GM18873 (cell line): ENCODE data around the gene APOBEC4.

Source experiments
- ATAC-seq: cut with Tn5 transposase; IDR thresholded peaks from one replicate; pipeline ENCODE4 v1.9.1; 2021; ENCODE audit warnings: mild to moderate bottlenecking, moderate library complexity, moderate number of reproducible peaks; ENCODE audit not compliant: unreplicated experiment, low FRiP score

Gene APOBEC4

GRCh38 chr1:183675883-183676585 lies 22.9 kb upstream of the APOBEC4 start:
- ATAC-seq = no peak

- ATAC-seq = no peak
Measured at GRCh38 chr1:183675381-183675780, 22.3 kb upstream of the APOBEC4 start.

DNA sequence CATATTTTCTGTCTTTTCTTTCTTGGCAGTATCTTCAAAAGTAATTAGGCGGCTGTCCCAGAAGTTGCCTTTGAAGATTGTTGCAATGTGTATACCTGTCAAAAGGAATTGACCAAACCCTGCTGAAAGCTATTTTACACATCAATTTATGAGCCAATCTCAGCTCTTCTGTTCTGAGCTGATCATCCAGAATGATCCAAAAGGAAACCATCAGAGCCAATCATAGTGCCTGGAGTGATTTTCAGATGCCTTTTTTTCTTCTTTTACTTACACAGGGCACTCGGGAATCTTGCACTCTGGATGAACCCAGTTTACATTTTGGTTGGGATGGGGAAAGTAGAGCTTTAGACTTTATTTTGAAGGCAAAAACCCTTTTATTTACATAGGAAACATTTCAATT lies 21.8 kb upstream of the APOBEC4 start:
- ATAC-seq = no peak

GRCh38 chr1:183674339-183674738 lies 21.2 kb upstream of the APOBEC4 start:
- no peak for ATAC-seq

- ATAC-seq = no peak
Measured at GRCh38 chr1:183673605-183674323, 20.6 kb upstream of the APOBEC4 start.

- ATAC-seq = no peak
Measured at GRCh38 chr1:183670169-183670568, 17.1 kb upstream of the APOBEC4 start.

DNA sequence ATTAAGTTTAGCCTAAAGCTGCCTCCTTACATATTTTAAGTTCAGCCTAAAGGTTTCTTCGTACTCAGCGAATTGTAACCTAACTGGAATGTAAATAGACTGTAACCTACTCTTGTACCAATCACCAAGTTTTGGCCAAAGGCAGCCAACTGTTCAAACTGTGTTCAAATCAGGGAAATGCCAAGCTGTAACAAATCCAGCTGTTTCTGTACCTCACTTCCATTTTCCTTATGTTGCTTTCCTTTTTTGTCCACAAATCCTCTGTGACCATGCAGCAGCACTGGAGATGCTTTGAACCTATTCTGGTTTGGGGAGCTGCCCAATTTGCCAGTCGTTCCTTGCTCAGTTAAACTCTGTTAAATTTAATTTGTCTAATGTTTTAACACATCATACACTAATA lies 3.2 kb upstream of the APOBEC4 start:
- ATAC-seq = no peak

DNA sequence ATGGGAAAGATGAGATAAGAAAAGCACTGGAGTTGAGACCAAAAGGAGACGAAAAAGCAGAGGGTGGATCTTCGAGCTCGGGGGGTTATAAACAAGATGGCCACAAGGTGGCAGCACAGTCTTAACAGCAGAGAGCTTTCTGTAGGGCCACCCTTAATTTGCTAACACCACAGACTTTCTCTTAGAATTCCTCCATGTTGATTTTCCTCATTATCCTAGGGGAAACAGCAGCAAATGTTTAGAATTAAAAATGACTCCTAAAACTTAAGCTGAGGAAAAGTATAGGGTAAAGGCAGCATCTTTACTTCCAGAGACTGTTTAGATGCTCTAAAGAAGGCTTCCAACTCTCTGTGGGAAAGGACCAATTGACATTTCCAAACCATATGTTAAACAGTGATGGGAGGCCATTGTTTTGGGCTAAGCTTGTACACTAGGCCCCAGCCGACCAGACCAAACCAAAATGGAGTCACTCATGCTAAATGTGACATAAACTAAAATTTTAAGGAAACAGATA lies 2.5 kb upstream of the APOBEC4 start:
- ATAC-seq = peak; percentile 72

DNA sequence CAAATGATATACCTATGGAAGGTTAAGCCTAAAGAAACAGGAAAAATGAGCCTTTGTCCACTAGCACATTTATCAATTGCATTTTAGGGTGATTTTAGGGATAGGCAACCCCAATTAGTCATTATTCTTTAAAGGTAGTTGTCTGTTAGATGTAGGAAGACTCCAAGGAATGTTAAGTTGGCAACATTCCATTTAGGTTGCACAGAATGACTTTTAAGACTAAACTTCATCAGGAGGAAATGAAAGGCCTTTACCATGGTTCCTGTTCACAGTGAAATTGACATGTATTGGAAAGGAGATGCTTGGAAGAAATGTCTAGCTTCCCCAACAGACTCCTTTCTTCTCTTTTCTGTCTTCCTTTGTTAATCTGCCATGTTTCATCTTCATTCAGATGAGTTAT lies 1.6 kb upstream of the APOBEC4 start:
- no peak for ATAC-seq

- no peak for ATAC-seq
Measured at GRCh38 chr1:183653876-183654451, 848 bp upstream of the APOBEC4 start.

- ATAC-seq = no peak
Measured at GRCh38 chr1:183653462-183653794, 312 bp upstream of the APOBEC4 start.

DNA sequence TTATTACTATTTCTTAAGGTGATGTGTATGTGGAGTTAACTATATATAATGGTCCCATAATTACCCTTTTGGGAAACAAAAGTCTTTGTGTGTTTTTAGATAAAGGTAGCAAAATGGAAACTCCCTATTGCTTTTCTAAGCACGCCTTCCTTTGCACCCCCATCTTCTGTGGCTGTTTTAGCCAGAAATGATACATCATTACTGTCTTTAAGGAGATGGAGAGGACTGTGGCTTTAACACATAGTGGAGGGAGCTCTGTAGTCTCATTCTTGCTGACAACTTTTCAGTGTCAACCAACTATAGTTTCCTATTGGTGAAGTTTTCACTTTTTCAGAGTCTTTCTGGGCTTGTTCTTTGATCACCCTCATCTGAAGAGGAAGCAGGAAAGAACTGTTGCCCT lies 1.0 kb downstream of the APOBEC4 start:
- no peak for ATAC-seq

- no peak for ATAC-seq
Measured at GRCh38 chr1:183651612-183652011, 1.5 kb downstream of the APOBEC4 start.

DNA sequence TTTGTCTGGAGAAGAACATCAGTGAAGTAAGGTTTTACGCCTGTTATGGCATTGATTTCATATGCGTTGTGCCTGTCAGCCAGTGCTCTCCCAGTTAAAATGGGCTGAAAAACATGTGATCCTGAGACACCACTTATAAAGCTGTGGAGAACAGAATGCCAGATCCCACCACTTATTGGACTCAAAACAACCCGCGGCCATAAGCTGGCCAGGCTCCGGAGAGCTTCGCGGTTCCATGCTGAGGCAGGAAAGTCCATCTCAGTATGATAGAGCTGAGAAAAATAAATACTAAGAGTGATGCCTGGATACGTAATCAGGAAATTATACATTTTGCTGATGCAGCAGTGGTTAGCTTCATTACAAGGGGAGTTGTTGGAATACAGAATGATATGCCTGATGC lies 5.1 kb downstream of the APOBEC4 start:
- ATAC-seq = no peak

DNA sequence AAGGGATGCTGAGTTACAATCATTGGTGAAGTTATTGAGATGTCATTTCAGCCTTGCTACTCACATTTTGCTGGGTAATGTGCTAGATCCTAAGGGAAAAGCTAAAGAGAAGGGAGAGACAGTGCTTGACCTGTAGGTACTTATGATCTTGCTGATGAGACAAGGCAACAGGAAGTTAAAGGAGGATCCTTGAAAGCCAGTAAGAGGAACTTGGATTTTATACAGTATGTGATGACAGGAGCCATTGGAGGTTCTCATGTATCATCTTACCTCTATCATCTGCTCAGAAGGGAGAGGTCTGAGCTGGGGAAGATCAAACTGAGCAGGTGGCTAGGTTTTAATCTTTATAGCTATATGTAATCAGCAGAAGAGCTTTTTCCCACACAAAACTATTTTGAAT lies 6.3 kb downstream of the APOBEC4 start:
- no peak for ATAC-seq

DNA sequence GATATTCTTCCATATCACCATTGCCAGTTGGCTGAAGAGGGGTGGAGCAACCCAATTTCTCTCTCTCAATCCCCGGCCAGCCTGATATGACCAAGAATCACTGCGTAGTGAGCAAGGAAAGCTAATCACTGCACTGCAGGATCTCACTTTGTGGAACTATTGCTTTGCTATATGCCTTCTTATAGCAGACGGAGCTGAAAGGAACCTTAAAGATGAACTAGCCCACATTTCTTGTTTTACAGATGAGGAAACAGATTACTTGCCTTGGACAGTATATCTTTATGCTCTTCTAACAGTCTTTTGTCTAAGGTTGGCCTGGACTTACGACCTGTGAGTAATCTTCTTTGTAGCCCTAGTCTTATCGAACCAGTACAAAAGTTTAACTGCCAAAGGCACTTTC lies 7.6 kb downstream of the APOBEC4 start:
- no peak for ATAC-seq

GRCh38 chr1:183642166-183642565 lies 10.9 kb downstream of the APOBEC4 start:
- ATAC-seq = no peak

- no peak for ATAC-seq
Measured at GRCh38 chr1:183640193-183640592, 12.9 kb downstream of the APOBEC4 start.

DNA sequence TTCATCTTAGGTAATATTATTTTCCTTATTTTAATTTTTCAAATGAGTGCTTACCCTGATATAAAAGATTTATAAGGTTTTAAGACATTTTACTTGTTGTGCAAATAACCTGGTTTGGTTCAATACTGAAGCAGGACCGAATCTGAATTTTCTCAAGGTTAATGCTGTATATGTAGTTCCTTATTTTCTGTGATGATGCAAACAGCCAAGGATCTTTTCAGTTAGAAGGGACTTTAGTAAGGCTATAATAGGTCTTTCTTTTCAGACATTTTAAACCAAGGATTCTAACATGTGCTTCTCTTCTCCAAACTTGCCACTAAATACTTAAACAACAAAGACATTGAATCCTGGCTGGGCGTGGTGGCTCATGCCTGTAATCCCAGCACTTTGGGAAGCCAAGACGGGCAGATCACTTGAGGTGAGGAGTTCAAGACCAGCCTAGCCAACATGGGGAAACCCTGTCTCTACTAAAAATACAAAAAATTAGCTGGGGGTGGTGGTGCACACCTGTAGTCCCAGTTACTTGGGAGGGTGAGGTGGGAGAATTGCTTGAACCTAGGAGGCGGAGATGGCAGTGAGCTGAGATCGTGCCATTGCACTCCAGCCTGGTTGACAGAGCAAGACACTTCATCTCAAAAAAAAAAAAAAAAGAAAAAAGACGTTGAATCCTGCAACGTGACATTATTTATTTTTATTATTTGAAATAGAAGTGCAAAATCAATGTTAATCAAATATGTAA lies 14.3 kb downstream of the APOBEC4 start:
- no peak for ATAC-seq

DNA sequence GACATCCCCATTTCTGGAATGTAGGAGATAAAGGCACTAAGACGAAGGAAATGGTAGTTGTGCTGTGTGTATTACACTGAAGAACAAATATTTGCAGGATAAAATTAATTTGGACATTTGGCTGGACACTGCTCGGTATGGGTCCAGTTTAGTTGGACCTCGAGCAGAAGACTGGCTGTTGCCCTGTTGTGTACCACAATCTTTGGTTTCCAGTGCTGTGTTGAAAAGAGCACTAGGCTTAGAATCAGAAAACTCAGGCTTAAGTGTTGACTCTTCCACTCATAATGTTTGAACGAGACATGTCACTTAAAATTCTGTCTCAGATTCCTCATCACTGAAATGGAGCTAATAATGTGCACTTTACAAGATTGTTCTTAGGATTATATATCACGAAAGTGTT lies 16.3 kb downstream of the APOBEC4 start:
- ATAC-seq = no peak

GRCh38 chr1:183636334-183636682 lies 16.8 kb downstream of the APOBEC4 start:
- peak; percentile 1 for ATAC-seq
